ENCODE results near the gene COL28A1. TPM values are rescaled to one million over a fixed set of nuclear protein-coding genes. Genes with fewer than 3 reads are reported as not detected.

Gene COL28A1
- total RNA-seq, 1 experiment from 2014 or later = 0.26 TPM

DNA sequence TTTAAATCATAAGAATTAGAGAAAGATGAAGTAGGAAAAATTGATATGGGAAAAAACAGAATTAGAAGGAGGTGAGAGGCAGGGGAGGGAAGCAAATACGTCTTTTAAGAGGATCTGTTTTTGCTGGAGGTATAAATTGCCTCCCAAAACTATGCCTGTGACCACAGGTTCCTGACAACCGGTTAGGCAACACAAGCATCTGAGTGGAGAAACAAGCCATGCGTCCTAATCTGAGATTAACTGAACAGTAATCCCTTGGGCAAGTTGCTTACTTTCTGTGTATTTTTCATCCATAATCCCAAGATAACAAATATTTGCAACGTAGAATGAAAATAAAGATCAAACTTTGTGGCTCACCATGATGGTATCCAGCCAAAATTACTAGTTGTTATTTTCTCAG is 204.2 kb downstream of the COL28A1 start:
- no peak overlapping the region for H3K27ac ChIP-seq (ENCODE audit: low read length)
- no peaks in the 10 kb centered on the region for H3K27me3 ChIP-seq (ENCODE audit: low read length)
- no peak overlapping the region for H3K9ac ChIP-seq (ENCODE audit: low read length)
- no peaks in the 10 kb centered on the region for H3K4me1 ChIP-seq (ENCODE audit: insufficient read depth, low read length)
- no peaks in the 10 kb centered on the region for H3K36me3 ChIP-seq (ENCODE audit: low read depth, low read length)
- ATAC-seq (no peak), DNase-seq (no peak)
- H3K4me3 ChIP-seq (ENCODE audit: low read length) = no peak overlapping the region
- no peak for TF ChIP-seq EZH2 (IDR thresholded peaks at IDR 0.05; ENCODE audit: low read length, unreplicated experiment)
- no peak for TF ChIP-seq EZH2phosphoT487 (IDR thresholded peaks at IDR 0.05; ENCODE audit: borderline replicate concordance, low read length)
- TF ChIP-seq, protein P1, sequence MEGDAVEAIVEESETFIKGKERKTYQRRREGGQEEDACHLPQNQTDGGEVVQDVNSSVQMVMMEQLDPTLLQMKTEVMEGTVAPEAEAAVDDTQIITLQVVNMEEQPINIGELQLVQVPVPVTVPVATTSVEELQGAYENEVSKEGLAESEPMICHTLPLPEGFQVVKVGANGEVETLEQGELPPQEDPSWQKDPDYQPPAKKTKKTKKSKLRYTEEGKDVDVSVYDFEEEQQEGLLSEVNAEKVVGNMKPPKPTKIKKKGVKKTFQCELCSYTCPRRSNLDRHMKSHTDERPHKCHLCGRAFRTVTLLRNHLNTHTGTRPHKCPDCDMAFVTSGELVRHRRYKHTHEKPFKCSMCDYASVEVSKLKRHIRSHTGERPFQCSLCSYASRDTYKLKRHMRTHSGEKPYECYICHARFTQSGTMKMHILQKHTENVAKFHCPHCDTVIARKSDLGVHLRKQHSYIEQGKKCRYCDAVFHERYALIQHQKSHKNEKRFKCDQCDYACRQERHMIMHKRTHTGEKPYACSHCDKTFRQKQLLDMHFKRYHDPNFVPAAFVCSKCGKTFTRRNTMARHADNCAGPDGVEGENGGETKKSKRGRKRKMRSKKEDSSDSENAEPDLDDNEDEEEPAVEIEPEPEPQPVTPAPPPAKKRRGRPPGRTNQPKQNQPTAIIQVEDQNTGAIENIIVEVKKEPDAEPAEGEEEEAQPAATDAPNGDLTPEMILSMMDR (conservative IDR thresholded peaks at IDR 0.05; ENCODE audit: low read depth, low read length) = no peak
- ChIA-PET POLR2A (ENCODE audit: unreplicated experiment) (no interaction called here), CTCF (no interaction called here)
- no peaks in the 10 kb centered on the region for H3F3A ChIP-seq (ENCODE audit: low read length, unreplicated experiment)
- intact Hi-C loops (cut with micrococcal nuclease) = no loop called here
- no peak overlapping the region for H2AFZ ChIP-seq (ENCODE audit: low read length)
- H3K4me2 ChIP-seq (ENCODE audit: low read length) = no peak overlapping the region
- BruUV-seq (replicated peaks) = no TSS peak
- H4K20me1 ChIP-seq (ENCODE audit: low read length) = no peaks in the 10 kb centered on the region
- H3K9me3 ChIP-seq (ENCODE audit: low read length) = no peaks in the 10 kb centered on the region
- H3K9me2 ChIP-seq (replicated peaks; ENCODE audit: low read length) = no peaks in the 10 kb centered on the region
- H3K79me2 ChIP-seq (ENCODE audit: low read length) = no peaks in the 10 kb centered on the region

DNA sequence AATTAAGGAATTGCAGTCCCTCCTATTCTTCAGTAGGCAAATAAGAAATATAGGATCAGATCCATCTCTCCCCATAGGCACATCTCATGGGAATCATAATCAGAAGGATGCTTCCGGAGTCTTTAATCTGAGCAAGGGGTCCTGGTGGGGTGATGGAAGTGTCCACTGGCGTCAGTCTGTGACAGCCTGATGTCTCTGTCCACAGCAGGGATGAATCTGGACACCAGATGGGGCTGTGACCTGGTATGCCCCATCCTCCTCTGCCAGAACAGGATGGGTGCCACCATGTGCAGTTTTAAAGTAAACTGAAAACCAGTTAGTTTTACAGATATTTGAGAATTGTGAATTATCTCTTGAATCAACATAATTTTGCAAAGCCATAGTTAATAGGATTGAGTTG is 204.7 kb downstream of the COL28A1 start:
- no peak for DNase-seq
- no peak overlapping the region for H3K9ac ChIP-seq (ENCODE audit: low read length)
- H3K36me3 ChIP-seq (ENCODE audit: low read depth, low read length) = no peaks in the 10 kb centered on the region
- TF ChIP-seq EZH2 (IDR thresholded peaks at IDR 0.05; ENCODE audit: low read length, unreplicated experiment) = no peak
- TF ChIP-seq, protein P1 (conservative IDR thresholded peaks at IDR 0.05; ENCODE audit: low read depth, low read length) = peak; percentile 31
- no peak overlapping the region for H3K4me2 ChIP-seq (ENCODE audit: low read length)
- POLR2A ChIA-PET (ENCODE audit: unreplicated experiment) = no interaction called here
- H4K20me1 ChIP-seq (ENCODE audit: low read length) = no peaks in the 10 kb centered on the region
- no peaks in the 10 kb centered on the region for H3K4me1 ChIP-seq (ENCODE audit: insufficient read depth, low read length)
- no peak overlapping the region for H3K4me3 ChIP-seq (ENCODE audit: low read length)
- H2AFZ ChIP-seq (ENCODE audit: low read length) = no peak overlapping the region
- no peaks in the 10 kb centered on the region for H3K79me2 ChIP-seq (ENCODE audit: low read length)
- CTCF ChIA-PET = no interaction called here
- no peak overlapping the region for H3K27ac ChIP-seq (ENCODE audit: low read length)
- ATAC-seq = peak; percentile 58
- intact Hi-C loops (cut with micrococcal nuclease) = no loop called here
- no peaks in the 10 kb centered on the region for H3F3A ChIP-seq (ENCODE audit: low read length, unreplicated experiment)
- no peaks in the 10 kb centered on the region for H3K9me2 ChIP-seq (replicated peaks; ENCODE audit: low read length)
- no TSS peak for BruUV-seq (replicated peaks)
- H3K9me3 ChIP-seq (ENCODE audit: low read length) = no peaks in the 10 kb centered on the region
- no peaks in the 10 kb centered on the region for H3K27me3 ChIP-seq (ENCODE audit: low read length)

DNA sequence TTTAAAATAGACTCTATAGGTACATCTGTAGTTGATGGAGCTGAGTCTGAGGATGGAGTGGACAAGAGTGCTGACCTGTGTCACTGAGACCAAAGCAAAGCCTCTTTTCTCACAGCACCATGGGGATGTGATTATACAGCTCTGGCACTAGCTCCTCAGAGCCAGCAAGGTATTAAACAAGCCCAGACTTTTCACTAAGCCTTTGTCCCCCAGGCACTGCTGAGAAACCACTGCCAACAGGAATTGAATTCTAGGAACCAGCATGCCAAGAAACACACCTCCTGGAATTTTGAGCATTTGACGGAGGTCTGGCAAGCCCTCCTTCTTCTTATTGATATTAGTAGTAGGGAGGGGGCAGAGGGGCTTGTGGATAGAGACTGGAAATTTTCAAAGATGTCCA is 206.3 kb downstream of the COL28A1 start:
- TF ChIP-seq EZH2 (IDR thresholded peaks at IDR 0.05; ENCODE audit: low read length, unreplicated experiment) = no peak
- TF ChIP-seq EZH2phosphoT487 (IDR thresholded peaks at IDR 0.05; ENCODE audit: borderline replicate concordance, low read length) = no peak
- TF ChIP-seq, protein P1 (conservative IDR thresholded peaks at IDR 0.05; ENCODE audit: low read depth, low read length) = no peak
- Histone ChIP-seq H3F3A (ENCODE audit: low read length, unreplicated experiment) (no peaks in the 10 kb centered on the region), H3K27ac (ENCODE audit: low read length) (no peak overlapping the region), H3K9ac (ENCODE audit: low read length) (no peak overlapping the region), H3K9me3 (ENCODE audit: low read length) (no peaks in the 10 kb centered on the region), H2AFZ (ENCODE audit: low read length) (no peak overlapping the region), H3K9me2 (replicated peaks; ENCODE audit: low read length) (no peaks in the 10 kb centered on the region), H3K27me3 (ENCODE audit: low read length) (no peaks in the 10 kb centered on the region), H3K4me2 (ENCODE audit: low read length) (no peak overlapping the region), H3K4me1 (ENCODE audit: insufficient read depth, low read length) (no peaks in the 10 kb centered on the region), H3K79me2 (ENCODE audit: low read length) (no peaks in the 10 kb centered on the region), H3K4me3 (ENCODE audit: low read length) (no peak overlapping the region), H4K20me1 (ENCODE audit: low read length) (no peaks in the 10 kb centered on the region), H3K36me3 (ENCODE audit: low read depth, low read length) (no peaks in the 10 kb centered on the region)
- no TSS peak for BruUV-seq (replicated peaks)
- ATAC-seq = no peak
- ChIA-PET CTCF (no interaction called here), POLR2A (ENCODE audit: unreplicated experiment) (no interaction called here)
- intact Hi-C loops (cut with micrococcal nuclease) = no loop called here
- no peak for DNase-seq
